Islet of Langerhans (tissue), 1 donor: ENCODE results near the gene ERO1A.
A peak's percentile ranks its signal among the peaks of the same experiment; 100 is the strongest.
"Not testable (repeated sequence)": the region's sequence is repeated elsewhere in the genome, so short reads cannot be mapped to it uniquely, and the experiment has no call there.

Source experiments
- FAIRE-seq: peaks from one replicate; lab custom pipeline; 2011; peaks lifted over from hg19 to GRCh38; lab: Jason Lieb, UNC

ERO1A gene

DNA sequence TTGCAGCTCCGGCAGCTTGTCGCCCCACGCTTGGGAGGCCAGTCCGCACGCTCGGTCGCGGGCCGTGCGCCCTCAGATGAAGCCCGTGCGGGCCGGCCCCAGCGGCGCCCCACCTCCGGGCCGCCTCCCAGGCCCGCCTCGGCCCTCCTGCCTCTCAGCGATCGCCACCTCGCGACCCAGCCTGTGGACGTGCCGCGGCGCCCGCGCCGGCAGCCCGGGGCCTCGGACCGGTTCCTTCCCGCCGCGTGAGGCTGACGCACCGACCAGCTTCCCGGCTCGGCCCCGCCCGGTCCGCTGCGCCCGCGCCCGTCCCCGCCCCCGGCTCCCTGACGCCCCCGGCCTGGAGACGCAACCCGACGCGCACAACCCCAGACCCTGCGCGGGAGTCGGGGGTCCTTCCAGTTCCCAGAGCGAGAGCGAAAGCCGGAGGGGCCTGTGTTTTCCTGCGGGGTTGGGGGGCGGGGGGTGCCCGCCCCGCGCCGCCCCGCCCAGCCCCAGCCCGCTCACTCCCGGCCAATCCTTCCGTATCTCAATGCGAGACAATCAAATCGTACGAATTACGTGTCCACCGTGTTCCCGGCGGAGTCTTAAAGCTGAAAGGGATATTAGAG is at the start of gene ERO1A:
ERO1A (minus strand) TSS at position 78 of the 611 bp plus-strand sequence; CDS start at position 1, 77 bp downstream.
- no peak for FAIRE-seq

GRCh38 chr14:52741865-52742264 is 46.5 kb upstream of the ERO1A start:
- no peak for FAIRE-seq

DNA sequence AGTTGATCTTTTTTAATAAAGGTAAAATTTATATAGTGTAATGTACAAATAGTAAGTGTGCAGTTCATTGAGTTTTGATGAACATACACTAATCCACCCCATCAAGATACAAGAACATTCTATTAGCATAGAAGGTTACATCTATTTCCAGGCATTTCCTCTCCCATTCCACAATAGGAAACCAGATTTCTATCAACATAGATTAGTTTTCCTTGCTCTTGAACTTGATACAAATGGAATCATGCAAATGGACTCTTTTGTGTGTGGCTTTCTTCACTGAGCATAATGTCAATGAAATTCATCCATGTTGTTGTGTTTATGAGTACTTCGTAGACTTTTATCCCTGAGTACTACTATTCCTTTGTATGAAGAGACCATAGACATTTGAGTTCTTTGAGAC is 45.4 kb upstream of the ERO1A start:
- no peak for FAIRE-seq

DNA sequence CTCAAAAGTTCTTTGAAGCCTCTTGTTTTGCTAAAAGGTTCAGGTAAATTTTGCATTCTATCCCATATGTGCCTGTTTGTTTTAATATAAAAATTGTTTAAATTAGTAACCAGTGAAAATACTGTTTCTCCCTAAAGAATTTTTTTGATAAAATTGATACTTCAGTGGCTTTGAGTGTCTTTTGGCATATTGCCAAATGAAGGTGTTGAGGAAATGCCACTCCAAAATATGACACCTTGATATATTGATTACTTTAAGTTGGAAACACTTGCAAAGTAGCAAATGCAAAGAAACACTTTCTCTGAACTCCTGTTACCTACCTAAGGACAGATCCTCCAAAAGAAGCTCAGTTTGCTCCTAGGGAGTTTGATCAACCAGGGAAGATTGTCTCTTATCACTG is 43.1 kb upstream of the ERO1A start:
- FAIRE-seq = no peak

DNA sequence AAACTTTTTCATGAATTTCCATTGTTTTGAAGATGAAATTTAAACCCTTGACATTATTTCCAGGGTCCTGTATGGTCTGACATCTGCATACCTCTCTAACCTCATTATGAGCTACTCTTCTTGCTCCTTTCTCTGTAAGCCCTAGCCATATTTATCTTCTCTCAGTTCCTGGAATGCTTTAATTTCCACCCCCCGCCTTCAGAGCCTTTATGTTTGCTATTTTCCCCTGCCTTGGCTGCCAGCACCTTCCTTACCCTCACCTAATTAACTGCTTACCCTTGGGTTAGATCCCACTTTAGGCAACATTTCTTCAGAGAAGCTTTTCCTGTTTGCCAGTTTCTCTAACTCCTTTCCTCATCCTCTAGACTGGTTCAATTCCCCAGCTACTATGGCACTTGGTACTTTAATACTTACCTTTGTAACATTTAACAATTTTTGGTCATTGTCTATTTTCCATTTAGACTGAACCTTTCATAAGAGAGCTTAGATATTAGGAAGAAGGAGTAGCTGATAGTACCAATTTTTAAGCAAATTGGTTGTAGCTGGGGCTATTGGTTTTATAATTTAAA is 40.6 kb upstream of the ERO1A start:
- FAIRE-seq = no peak

GRCh38 chr14:52733824-52734223 is 38.5 kb upstream of the ERO1A start:
- FAIRE-seq = no peak

DNA sequence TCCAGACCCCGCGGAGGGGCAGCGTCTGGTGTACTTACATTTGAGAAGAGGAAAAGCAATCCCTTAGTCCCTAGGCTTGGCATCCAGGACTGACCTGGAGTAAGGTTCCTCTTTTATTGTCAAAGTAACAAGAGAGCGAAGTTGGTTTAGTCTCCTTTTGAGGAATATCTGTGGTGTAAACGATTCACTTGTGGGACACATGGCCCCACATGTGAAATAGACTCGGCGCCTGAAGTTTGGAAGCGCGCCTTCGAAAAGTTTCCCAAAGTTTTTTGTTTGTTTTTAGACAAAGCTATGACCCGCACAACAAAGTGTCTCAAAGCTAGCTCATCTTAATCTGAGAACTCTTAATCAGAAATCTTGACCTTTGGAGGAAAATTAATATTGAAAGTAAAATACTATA is 35.4 kb upstream of the ERO1A start:
- no peak for FAIRE-seq

DNA sequence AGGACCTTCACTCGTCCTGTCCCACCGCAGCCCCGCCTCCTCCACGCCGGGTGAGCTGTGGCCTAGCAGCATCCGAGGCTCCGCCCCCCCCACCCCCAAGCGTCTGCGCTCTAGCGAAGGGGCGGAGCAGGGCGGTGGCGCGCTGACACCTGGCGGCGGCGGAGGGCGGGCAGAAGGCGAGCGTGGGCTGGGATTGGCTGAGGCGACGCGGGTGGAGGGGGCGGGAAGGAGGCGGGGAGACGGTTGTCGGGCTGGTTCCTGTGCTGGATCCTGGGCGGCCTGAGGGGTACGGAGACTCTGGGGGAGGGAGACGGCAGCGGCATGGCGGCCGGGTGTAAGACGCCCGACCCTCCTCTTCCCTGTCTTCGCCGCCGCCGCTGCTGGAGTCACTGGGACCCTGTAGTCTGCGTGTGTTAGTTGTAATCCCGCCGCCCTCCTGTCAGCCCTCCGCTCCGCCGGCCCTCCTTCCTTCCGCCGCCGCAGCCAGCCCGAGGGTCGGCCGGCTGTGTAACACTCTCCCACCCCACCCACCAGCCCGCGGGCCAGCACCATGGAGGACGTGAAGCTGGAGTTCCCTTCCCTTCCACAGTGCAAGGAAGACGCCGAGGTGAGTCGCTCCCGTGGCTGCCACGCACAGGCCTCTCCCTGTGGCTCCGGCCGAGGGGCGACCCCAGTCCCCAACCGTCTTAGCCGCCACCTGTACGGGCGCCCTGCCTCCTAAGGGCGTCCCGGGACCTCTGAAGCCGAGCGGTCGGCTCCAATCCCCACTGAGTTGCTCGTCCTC is 34.8 kb upstream of the ERO1A start, which contains the start of gene STYX:
STYX (plus strand) TSS at position 242 of the 784 bp plus-strand sequence; CDS start at position 551, 309 bp downstream.
- no peak for FAIRE-seq

GRCh38 chr14:52729585-52729924 is 34.2 kb upstream of the ERO1A start:
- FAIRE-seq = no peak

DNA sequence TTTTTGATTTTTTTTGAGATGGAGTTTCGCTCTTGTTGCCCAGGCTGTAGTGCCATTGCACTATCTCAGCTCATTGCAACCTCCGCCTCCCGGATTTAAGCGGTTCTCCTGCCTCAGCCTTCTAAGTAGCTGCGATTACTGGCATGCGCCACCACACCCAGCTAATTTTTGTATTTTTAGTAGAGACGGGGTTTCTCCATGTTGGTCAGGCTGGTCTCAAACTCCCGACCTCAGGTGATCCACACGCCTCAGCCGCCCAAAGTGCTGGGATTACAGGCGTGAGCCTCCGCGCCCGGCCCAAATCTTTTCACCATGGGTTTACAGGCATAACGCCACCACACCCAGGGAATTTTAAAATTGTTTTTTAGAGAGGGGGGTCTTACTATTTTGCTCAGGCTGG is 33.7 kb upstream of the ERO1A start:
- FAIRE-seq = not testable (repeated sequence)

- not testable (repeated sequence) for FAIRE-seq
These were observed 32.2 kb upstream of the ERO1A start for GRCh38 chr14:52727509-52727908.

DNA sequence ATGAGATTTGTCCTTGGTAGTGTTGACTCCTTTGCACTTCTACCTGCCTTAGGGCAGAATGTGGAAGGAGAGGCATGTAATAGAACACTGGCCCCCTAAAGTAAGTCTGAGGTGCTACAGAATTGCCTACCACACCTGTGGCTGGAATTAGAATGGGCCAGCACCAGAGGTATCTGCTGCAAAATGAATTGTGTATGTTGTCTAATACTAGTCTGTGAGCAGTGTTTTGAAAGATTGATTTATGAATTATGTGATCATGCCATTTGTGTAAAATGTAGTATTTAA is 28.9 kb upstream of the ERO1A start:
- FAIRE-seq = no peak

GRCh38 chr14:52723514-52724359 is 28.4 kb upstream of the ERO1A start:
- no peak for FAIRE-seq

DNA sequence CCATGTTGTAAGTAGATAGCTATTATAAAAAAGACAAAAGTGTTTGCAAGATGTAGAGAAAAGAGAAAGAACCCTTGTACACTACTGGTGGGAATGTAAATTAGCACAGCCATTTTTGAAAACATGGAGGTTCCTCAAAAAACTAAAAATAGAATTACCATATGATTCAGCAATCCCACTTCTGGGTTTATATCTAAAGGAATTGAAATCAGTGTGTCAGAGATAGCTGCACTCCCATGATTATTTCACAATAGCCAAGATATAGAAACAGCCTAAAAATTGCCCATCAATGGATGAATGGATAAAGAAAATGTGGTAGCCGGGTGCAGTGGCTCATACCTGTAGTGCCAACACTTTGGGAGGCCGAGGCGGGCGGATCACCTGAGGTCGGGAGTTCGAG is 20.8 kb upstream of the ERO1A start:
- FAIRE-seq = peak; percentile 53

GRCh38 chr14:52711666-52712065 is 16.3 kb upstream of the ERO1A start:
- FAIRE-seq = no peak

- FAIRE-seq = no peak
These were observed 11.7 kb upstream of the ERO1A start, which contains the start of gene PSMC6 for GRCh38 chr14:52706724-52707706. TSS of gene PSMC6 (plus strand) at chr14:52707200. CDS start at chr14:52707220, 20 bp downstream.

GRCh38 chr14:52706286-52706685 is 10.9 kb upstream of the ERO1A start:
- FAIRE-seq = no peak

GRCh38 chr14:52703664-52704063 is 8.3 kb upstream of the ERO1A start:
- no peak for FAIRE-seq

GRCh38 chr14:52703225-52703624 is 7.9 kb upstream of the ERO1A start:
- FAIRE-seq = no peak

GRCh38 chr14:52701223-52701622 is 5.9 kb upstream of the ERO1A start:
- FAIRE-seq = no peak

GRCh38 chr14:52700701-52701172 is 5.4 kb upstream of the ERO1A start:
- FAIRE-seq = peak; percentile 27
